GM21515 (cell line): ENCODE results near the gene CCR4.
"Not testable (repeated sequence)": the region's sequence is repeated elsewhere in the genome, so short reads cannot be mapped to it uniquely, and the experiment has no call there.

Experiments used
- ATAC-seq: cut with Tn5 transposase; IDR thresholded peaks from one replicate; pipeline ENCODE4 v1.9.1; 2021; ENCODE audit not compliant: unreplicated experiment

Gene CCR4

GRCh38 chr3:32977861-32978260 is 26.4 kb downstream of the CCR4 start:
- ATAC-seq = no peak

DNA sequence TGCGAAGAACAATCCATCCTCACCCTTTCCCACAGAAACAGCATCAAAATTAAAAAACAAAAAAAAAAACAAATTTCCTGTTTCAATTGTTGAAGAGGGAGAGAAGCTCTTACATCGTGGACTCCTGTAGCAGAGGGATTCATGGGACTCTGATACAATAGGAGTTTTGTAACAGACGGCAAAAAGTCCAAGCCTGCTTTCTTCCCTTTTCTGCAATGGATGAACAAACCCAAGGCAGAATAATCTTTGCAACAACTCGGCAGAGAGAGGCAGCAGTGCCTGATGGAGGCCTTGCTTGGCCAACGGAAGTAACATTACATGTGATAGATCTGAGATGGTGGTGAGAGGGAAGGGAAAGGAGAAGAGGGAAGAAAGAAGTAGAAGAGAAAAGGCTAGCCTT is 26.9 kb downstream of the CCR4 start:
- no peak for ATAC-seq

DNA sequence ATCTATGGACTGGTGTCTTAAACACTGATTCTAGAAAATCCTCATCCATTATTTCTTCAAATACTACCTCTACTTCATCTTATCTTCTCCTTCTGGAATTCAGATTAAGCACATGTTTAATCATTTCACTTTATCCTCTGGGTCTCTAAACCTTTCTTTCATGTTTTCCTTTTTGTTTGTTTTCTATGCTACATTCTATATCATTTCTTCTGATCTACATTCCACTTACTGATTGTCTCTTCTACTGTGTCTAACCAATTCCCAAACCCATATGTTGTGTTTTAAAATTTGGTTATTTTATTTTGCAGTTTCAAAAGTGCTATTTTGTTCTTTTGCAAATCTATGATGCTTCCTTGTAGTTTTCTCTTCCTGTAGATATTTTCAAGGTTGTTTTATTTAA is 31.7 kb downstream of the CCR4 start:
- no peak for ATAC-seq

GRCh38 chr3:32984918-32985317 is 33.5 kb downstream of the CCR4 start:
- ATAC-seq = not testable (repeated sequence)

DNA sequence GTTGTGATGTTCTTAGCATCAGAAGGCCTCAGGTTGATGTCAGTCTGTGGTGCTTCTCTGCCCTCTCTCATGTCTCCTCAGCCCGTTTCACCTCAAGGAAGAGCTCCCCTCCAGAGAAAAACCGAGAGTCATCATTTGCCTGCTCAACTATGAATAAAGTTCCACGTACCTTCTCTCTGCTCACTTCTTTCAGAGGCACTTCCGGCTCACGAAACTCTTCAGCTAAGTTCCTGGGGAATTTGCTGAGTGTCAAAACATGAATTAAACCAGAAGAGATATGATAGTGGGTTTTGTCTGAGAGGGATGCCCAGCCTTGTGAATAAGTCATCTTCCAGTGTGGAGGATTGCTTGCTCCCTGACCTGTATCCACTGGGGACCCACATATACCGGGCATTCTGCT is 37.7 kb downstream of the CCR4 start:
- no peak for ATAC-seq

DNA sequence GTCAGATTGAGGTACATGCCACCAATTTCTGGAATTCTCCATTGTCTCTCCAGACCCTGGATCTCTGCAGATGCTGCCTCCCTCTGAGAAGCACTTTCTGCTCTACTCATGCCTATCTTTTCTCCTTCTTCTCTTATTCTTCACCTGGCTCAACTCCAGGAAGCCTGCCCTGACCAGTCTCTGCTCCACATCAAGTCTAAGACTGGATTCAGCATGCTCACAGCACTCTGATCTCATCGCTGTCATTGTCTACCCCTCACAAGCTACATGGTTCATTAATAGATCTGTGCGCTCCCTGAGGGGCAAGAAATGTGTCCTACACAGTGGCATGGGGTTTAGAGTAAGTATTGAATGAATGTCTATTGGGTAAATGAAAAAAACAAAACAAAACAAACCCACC is 38.7 kb downstream of the CCR4 start:
- ATAC-seq = no peak

- ATAC-seq = no peak
Measured at GRCh38 chr3:32991781-32992180, 40.3 kb downstream of the CCR4 start.

GRCh38 chr3:32992310-32992686 is 40.9 kb downstream of the CCR4 start:
- peak; percentile 5 for ATAC-seq

DNA sequence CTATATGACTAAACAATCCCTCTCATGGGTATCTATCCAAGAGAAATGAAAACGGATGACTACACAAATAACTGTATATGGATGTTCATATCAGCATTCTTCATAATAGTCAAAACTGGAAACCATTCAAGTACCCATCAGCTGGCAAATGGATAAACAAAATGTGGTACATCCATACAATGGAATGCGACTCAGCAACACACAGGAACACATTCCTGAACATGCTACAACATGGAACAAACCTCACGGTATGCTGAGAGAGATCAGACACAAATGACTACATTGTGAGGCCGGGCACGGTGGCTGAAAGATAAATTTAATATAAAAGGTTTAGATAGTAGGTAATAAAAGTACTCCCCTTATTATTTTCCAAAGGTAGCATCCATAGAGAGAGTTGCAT is 42.6 kb downstream of the CCR4 start:
- no peak for ATAC-seq

DNA sequence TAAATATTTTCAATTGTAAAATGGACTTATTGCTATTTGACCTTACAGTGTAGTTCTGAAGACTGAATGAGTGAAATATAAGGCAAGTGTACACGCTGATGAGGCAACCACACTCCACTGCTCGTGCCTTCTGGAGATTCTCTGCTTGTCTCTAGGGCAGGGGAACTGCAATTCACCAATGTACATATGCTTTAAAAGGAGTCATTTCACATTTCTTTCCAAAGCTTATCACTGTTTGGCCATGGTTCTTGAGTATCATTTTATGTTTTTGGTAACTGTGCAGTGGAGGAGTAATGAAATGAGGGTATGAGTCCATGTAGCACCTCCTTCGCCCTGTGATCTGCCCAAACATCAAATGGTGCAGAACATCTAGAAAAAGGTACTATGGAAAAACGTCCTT is 43.7 kb downstream of the CCR4 start:
- no peak for ATAC-seq

DNA sequence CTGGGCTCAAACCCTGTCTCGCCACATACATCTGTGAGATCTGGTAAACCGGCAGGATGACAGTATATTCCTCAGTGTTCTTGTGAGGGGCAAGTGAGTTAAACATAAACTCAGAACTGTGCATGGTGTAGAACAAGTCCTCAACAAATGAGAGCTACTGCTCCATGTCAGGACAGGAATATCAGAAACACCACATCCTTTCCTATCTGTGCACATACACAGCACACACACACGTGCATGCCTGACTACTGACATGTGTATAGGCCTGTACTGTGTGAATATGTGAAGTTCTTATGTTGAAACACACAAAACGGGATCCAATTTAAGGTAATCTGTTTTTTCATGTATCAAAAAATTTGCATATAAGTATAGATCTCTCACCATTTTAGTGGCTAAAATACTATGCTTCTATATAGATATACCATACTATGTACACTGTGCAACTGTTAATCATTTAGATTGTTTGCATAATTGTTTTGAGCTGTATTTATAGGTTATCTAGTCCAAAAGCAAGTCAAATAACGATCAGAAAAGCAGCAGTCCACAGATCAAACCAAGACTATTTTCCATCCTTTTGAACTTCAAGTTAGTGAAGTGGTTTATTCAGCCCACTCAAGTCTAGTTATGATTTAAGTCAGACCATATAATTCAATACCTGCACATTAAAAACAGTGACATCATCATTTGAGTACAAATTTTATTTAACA is 44.8 kb downstream of the CCR4 start:
- no peak for ATAC-seq

DNA sequence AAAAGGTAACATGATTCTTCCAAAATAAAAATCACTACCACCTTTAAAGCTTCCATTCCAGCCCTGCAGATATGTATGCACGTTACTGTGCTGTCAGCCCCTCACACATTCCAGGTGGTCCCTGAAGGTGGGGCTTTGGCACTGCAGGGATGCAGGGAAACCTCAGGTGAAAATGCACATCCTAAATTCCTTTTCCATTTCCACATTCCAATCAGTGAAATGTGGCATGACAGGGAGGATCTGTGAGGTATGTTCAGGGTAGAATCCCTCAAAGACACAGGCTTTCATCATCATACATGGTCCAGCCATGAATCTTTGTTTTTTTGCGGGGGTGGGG is 45.3 kb downstream of the CCR4 start:
- no peak for ATAC-seq

DNA sequence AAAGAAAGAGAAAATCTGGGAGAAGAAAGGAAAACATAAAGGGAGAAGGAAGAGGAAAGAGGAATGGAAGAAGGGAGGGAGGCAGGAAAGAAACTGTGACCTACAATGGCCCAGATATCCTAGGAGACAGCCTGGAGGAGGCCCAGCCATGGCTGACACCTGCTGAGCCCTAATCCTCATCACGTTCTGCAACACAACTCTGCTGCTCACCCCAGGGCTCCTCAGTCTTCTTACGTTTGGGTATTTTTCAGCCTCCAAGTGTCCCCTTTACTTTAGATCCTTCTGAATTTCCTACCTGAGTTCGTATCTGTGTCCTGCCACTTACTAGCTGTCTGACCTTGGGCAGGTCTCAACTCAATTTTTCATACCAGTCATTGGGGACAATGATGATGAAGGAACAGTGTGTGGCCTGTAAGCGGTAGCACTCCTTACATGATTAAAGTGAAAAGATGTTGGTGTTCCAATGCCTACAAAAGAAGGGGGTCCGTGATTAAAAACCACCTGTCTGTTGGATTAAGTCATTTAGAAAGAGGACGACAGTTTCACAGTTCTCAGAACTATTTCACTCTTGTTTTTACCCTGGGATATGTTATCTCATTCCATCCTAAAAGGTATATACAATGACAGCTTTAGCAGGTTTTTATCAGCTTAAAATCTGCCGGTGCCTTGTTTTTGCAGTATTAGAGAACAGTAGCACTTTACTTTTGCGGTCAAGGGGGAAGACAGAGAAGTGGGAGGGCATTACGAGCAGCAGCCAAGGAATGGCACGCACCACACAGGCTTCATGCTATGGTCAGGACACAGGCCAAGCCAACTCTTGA is 47.4 kb downstream of the CCR4 start:
- no peak for ATAC-seq

DNA sequence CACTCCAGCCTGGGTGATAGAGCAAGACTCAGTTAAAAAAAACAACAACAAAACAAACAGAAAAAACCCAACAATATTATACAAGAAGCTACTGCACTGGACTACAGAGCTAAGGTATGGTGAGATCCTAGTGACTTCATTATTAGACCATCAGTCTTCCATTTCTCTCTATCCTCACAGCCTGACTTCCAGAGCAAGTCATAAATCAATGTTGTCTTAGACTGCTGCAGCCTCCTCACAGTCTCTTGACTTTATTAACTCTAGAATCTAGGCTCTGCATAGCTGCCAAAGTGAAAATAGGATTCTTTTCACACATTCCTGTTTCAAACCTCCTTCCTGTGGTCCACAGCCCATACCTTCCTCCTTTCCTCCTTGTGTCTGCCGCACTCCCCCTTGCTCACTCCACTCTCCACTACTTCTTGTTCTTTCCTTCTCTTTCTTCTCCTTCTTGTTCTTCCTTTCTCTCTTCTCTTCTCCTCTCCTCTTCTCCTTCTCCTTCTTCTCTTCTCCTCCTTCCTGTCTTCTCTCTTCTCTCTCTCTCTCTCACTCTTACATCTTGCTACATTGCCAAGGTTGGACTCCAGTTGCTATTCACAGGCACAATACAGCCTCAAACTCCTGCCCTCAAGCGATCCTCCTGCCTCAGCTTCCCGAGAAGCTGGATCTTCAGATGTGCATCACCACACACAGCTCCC is 49.4 kb downstream of the CCR4 start:
- ATAC-seq = no peak

GRCh38 chr3:33001889-33002288 is 50.4 kb downstream of the CCR4 start:
- peak; percentile 49 for ATAC-seq

DNA sequence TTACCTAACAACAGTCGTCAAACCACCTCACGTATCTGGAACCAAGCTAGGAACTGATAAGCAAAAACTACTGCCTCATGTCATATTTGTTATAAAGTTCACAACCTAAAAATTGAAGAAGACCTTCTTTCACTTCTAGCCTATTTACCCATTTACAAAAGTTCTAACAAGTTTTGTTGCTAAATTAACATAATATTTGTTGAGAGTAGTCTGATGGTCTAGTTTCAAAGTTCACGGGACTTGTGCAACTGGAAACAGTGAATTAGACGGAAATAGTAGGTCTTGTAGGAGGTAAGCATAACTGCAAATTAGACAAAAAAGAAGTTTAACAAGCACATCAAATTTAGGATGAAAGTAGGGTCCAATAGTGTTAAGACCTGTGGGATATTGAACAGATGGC is 51.9 kb downstream of the CCR4 start:
- no peak for ATAC-seq

- ATAC-seq = no peak
Measured at GRCh38 chr3:33004205-33004604, 52.8 kb downstream of the CCR4 start.

- no peak for ATAC-seq
Measured at GRCh38 chr3:33004961-33005360, 53.5 kb downstream of the CCR4 start.
